Left kidney (tissue), 8 donors: ENCODE data around the gene DAO. TPM values are rescaled to one million over a fixed set of nuclear protein-coding genes. Genes with fewer than 3 reads are reported as not detected.
"Not testable (repeated sequence)": the region's sequence is repeated elsewhere in the genome, so short reads cannot be mapped to it uniquely, and the experiment has no call there.

Source experiments
- DNase-seq: peaks from one replicate; pipeline ENCODE4 v3.0.0-alpha.2; 2013
- long read RNA-seq, 8 donors: transcript quantifications; one replicate each; lab custom pipeline, GENCODE V29; 2026
- polyA plus RNA-seq: library from polyadenylated mRNA; unstranded; fragments of 120-200 nt; gene quantifications from one replicate; pipeline ENCODE4 v1.2.1, GENCODE V29; 2013; ENCODE audit not compliant: insufficient read length

DAO gene
- polyA plus RNA-seq, result 0.58 TPM
- long read RNA-seq, donor 1, partial matches to known transcripts, result 0 of 1 reads
- long read RNA-seq, donor 1, other reads (novel, unspliced or antisense), result 0 of 1 reads
- long read RNA-seq, donor 2, result 0 reads
- long read RNA-seq, donor 3, partial matches to known transcripts, result 0 of 1 reads
- long read RNA-seq, donor 3, other reads (novel, unspliced or antisense), result 0 of 1 reads
- long read RNA-seq, donor 4, result 0 reads
- long read RNA-seq, donor 5, result 0 reads
- long read RNA-seq, donor 6, partial matches to known transcripts, result 0 of 1 reads
- long read RNA-seq, donor 6, other reads (novel, unspliced or antisense), result 0 of 1 reads
- long read RNA-seq, donor 7, result 0 reads
- long read RNA-seq, donor 8, result 0 reads

DNA sequence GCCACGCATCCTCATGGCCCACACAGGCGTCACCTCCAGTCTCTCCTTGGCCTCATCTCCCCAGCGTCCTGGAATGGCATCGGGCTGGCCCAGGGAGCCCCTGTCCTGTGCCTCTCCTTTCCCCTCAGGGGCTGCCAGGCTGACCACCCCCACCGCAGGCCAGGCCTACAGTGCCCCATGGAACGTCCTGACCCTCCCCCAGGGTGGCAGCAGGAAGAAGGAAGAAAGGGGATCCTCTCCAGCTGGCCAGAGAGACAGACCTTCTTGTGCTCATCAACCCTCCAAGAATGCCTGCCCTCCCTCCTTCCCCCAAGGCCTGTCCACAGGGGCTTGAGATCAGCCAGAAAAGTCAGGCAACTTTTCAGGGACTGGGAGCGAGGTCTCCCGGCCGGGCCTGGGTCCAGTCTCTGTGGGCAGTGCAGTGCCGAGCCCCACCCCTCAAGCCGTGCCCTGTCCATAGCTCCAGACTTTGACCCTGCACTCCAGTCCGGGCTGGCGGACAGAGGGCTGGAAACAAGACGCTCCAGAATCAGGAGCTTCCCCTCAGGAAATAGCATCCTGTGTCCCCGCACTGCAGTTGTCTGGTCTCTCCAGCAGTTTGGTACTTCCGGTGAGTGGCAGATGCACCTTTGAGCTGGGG, at the start of gene DAO:
Gene DAO (plus strand): TSS at position 478 of the 640 bp plus-strand sequence. CDS start 4,915 bp downstream, outside the sequence.
- no peak for DNase-seq

DNA sequence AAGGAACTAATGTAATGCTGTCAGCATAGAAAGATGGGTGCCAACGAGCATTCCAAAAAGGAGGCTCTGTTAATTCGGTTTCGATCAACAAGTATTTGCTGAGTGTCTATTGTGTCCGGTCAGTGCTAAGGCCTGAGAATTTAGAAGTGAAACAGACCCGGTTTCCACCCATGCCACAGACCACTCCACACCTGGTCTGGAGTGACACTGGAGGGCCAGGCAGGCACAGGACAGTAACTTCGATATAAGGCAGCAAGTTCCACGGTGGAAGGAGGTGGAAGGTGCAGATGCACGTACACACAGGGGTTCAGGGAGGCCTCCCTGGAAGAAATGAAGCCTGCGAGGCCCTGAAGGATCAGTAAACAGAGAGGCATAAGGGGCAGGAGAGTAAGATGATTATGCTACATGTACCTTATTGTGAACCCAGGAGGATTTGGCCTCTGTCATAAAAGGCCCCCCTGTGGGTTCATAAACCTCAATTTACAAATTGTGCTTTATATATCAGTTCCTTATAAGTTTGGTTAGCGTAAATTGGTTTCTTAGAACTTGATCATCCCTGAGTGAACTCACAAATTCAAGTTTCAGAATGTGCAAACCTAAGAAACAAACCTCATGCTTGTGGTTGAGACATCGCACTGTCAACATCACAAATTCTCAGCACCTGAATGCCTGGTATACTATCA, 48.4 kb upstream of the DAO start:
- DNase-seq, result no peak

DNA sequence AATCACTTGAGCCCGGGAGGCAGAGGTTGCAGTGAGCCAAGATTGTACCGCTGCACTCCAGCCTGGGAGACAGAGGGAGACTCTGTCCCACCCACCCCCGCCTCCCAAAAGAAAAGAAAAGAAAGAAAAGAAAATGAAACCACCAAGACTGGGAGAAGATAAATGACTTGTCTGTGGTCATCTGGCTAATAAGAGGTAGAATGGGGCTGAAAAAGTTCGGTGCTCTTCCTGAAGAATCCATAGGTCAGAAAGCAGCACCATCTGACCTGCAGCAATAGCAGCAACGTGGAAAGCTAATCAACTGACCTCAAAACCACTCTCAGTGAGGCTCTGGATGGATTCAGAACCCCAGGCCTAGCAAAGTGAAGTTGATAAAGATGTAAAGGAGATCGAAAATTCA, 47.7 kb upstream of the DAO start:
- no peak for DNase-seq

GRCh38 chr12:108832730-108833354, 47.0 kb upstream of the DAO start:
- no peak for DNase-seq

DNA sequence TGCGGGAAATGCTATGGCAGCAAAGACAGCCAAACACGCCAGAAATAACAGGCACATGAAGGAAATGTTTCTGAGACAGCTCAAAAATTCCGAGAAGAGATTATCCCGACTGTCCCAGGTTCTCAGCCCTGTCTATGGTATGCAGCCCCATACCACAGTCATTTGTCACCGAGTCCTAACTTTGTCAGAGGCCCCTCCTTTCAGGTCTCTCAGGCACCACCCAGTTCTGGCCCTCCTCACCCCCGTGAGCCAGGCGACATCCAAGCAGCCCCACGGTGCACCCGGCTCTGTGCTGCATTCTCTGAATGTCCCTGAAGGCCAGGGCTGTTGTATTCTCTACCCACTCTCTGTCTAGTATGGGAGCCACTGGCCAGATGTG, 46.5 kb upstream of the DAO start:
- no peak for DNase-seq

DNA sequence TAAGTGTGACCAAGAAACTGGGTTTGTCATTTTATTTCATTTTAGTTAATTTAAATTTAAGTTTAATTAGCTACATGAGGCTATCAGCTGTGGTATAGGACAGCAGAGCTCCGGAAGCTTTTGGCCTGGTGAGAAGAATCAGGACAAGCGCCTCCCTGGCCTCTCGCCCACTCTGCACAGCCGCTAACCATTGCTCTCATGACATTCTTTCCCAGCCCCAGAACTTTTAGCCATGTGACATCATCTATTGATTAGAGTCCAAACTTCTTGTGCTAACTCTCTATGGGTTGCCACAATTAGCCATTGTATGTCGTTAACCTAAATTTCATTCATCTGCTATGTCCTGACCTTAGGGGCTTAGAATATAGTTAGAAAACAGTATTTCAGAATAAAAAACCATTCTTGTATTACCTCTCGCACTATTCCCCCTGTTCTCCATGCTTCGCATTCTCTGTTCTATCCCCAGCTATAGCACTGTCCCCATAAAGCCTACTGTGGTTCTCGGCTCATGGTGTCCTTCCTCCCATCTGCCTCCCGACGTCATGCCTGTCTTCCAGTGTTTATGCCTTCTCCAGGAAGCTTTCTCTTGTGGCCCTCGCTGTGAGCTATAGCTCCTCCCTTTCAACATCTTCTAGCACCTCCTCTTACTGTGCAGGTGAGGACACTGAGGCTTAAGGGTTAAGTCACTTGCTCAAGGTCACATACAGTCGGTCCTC, 46.0 kb upstream of the DAO start:
- DNase-seq, result no peak

GRCh38 chr12:108835860-108836634, 43.8 kb upstream of the DAO start:
- no peak for DNase-seq

GRCh38 chr12:108837239-108837638, 42.7 kb upstream of the DAO start:
- no peak for DNase-seq

- DNase-seq, result no peak
Measured at GRCh38 chr12:108837680-108838079, 42.2 kb upstream of the DAO start.

- DNase-seq, result no peak
Measured at GRCh38 chr12:108838194-108839017, 41.5 kb upstream of the DAO start.

GRCh38 chr12:108839018-108839889, 40.6 kb upstream of the DAO start:
- no peak for DNase-seq

DNA sequence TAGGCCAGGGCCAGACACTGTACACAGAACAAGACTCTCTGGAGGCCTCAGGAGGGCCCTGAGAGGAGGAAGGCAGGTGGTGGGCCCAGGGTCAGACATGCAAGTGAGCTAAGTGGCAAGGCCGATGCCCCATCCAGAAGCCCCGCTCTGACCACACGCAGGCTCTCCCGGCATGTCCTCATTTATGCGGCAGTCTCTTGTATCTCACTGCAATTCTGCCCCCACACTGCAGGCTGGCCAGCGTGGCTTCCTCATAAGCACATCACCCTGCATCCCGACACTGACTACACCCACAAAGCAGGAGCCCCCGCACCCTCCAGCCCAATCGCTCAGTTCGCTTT, 40.0 kb upstream of the DAO start:
- DNase-seq, result no peak

- no peak for DNase-seq
Measured at GRCh38 chr12:108840605-108841332, 39.1 kb upstream of the DAO start.

- DNase-seq, result not testable (repeated sequence)
Measured at GRCh38 chr12:108841825-108842224, 38.1 kb upstream of the DAO start.

- no peak for DNase-seq
Measured at GRCh38 chr12:108842361-108842760, 37.5 kb upstream of the DAO start.

- no peak for DNase-seq
Measured at GRCh38 chr12:108843187-108843586, 36.7 kb upstream of the DAO start.

GRCh38 chr12:108845696-108846095, 34.2 kb upstream of the DAO start:
- no peak for DNase-seq

DNA sequence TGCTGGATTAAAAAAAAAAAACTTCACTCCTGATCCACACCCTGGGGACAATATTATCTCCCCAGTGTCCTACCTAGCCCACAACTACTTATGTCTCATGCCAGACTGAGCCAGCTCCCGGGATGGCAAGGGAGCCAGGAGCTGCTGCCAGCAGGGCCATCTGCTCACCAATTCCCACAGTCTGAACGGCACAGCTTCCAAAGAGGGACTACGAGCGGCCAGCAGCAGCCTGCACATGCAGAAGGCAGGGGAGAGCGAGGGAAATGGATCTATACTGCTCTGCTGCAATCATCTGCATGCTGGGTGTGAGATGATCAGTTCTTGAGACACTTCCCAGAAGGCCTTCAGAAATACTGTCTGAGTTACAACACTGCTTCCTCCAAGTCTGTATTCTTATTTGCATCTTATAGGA, 33.6 kb upstream of the DAO start:
- DNase-seq, result no peak

DNA sequence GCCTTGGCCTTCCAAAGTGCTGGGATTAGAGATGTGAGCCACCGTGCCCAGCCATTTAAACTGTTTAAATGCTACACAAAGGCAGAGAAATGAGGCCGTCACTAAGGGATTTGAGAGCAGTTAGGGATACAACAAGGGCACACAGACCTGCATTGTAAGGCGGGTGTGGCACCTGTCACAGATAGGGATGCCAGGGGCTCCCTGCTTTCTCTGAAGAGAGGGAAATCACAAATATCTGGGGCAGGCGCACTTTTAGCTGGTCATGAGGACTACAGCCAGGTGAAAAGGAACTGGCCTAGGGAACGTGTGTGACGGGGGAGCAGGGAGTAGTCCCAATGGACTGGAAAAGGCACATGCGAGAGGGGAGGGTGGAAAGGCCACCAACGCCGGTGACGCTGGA, 32.2 kb upstream of the DAO start:
- no peak for DNase-seq
